Colon (tissue), 2 donors: Measurements from ENCODE around the gene P2RX1.

Experiments
- FAIRE-seq: peaks from 2 replicates; lab custom pipeline; 2012; peaks lifted over from hg19 to GRCh38; lab: Jason Lieb, UNC
- donor health status: control.
- donor health status: control.

Gene P2RX1

DNA sequence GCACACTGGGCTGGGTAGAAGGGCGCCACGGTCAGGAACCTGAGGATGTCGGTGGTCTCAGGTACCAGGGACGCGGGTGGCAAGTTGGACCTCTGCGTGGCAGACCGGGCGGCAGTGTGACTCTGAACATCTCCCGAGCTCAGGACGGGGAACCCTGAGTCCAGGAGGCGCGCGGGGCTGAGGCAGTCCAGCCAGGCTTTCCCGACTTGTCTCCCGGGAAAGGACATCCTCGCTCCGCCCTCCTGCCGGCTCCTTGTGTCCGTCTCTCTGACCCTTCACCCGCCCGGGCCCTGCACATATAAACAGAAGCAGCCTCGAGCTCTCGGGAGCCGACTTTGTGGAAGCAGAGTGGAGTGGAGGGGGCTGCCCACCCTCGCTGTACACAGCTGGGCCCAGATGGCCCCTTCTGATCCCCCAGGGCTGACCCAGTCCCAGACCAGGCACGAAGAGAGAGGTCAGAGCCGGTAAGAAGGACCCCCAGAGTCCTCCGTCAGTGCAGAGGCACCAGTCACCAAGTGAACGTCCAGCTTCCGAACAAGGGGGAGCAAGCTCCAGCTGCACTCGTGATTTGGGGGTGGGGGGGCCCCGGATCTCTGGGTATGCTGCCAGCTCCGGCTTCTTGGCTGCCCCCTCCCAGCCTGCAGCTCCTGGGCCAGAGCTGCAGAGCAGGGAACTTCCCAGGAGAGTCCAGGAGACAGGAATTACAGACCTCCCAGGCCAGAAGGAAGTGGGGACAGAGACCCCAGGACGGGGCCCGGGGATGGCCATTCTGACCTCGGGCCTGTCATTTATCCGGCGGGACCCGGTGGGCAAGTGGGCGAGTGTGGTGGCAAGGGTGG, 8.5 kb upstream of the P2RX1 start:
- no peak for FAIRE-seq

- no peak for FAIRE-seq
Observed at GRCh38 chr17:3923466-3924190, 7.4 kb upstream of the P2RX1 start.

DNA sequence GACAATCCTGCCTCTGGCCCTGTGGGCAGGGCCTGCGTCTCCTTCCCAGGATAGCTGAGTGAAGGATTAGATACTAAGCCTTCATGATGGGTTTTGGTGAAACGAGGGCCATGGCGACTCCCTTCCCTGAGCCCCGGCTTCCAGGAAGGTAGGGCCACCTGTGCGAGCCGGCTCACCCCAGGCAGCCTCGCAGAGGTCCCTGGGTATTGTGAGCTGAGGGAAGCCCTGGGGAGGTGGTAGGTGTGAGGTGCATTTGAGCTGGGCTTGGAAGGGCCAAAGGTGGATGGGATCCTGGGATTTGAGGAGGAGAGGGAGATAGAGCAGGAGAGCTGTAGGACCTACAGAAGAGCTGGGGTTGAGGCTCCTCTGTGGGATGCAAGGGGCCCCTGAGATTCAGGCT, 6.5 kb upstream of the P2RX1 start:
- no peak for FAIRE-seq

- FAIRE-seq = no peak
Observed at GRCh38 chr17:3921502-3922319, 5.4 kb upstream of the P2RX1 start.

DNA sequence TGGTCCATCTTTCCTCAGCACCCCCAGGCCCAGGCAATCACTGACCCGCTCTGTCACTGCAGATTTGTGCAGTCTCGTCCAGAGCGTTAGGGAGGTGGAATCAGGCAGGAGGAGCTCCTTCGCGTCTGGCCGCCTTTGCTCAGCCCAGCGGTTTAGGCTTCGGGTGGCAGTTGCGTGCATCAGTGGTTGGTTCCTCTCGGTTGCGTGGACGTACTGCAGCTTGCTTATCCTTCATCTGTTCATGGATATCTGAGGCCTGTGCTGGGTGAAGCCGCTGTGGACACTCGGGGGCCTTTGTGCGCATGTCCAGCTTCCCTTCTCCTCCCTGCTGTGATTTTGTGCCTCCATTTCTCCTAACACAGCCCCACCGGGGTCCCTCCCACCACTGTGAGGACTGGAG, 4.7 kb upstream of the P2RX1 start:
- FAIRE-seq = no peak

DNA sequence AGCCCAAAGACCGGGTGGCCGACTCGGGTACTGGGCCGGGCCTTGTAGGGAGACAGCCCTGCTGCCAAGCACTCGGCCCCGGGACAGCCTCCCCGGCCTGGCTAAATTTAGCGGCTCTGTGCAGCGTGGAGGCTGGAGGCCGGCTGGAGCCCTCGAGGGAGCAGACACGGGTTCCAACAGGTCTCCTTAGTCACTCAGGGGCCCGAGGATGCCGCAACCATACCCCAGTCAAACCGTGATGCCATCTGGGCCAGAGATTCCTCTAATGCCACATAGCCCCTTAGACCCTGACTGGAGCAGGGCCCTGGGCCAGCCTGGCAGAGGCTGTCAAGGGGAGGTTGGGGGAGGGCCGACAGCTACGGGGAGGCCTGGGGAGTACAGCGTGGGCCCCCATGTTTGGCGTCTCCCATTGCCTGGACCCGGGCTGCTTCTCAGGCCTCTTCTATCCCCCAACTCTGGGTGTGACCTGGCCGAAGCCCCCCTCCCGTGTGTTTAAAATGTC, 2.9 kb upstream of the P2RX1 start:
- FAIRE-seq = no peak

DNA sequence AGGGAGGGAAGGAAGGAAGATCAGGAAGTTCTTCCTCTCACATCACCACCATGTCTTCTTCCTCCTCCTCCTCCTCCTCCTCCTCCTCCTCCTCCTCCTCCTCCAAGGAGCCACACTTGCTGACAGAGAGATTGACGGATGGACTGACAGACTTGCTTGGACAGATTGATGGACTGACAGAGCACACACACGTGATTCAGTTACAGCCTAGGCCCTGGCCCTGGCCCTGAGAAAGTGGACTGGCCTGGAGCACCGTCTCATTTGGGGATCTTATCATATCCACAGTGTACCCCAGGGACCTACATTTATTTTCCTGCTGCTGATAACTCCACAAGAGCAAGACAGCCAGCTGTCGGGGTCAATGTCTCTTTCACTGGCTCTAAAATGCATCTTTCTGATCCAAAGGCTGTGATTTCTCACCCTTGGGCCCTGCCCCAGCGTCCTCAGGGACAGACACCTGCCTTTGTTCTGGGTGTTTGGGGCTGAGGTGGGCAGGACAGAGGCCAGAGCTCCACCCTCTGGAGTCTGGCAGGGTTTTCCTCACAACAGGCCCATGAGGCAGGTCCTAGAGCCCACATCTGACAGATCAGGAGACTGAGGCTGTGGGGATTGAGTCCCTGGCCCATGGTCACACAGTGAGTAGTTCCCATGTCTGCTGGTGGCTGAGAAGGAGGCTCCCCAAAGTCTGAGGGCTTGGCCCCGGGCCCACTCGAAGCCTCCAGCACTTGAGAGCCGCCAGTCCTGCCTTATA, 2.3 kb upstream of the P2RX1 start:
- no peak for FAIRE-seq

DNA sequence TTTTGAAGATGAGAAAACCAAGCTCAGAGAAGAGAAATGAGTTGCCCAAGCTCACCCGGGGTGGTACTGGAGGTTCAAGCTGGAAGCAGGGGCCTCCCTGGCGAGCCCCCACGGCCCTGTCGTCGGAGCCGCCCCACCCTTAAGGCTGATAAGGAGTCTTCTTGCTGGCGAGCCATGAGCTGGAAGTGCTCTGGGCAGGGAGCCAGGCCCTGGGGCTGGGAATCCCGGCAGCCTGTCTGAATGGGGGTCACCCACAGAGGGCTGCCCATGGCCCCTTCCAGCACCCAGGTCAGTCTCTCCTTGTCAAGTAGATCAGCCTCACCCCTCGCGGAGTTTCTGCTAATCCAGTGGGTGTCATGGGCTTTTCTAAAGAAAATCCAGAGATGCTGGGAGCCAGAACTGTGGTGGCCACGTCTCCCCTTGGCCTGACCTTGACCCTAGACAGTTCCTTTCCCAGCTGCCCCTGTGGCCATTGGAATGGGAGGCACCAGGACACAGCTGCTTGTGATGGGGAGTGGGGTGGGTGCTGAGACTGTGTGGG, 1.2 kb upstream of the P2RX1 start:
- no peak for FAIRE-seq

- FAIRE-seq = no peak
Observed at GRCh38 chr17:3916825-3917224, 560 bp upstream of the P2RX1 start.

GRCh38 chr17:3915581-3915994, 677 bp downstream of the P2RX1 start:
- no peak for FAIRE-seq

DNA sequence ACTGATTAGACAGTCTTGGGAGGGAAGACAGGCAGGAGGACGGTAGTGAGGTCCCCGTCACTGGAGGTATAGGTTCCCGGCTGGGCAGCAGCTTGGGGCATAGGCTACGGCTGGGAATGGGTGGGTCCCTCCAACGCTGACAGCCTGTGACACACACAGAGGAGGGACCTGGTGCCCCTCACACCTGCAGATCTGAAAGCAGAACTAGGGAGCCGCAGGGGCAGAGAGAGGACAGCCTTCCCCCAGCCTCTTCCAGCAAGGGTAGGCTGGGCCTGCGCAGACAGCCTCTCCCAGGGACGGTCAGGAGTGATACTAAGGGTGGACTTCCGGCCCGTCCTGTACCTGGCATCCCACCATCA, 2.0 kb downstream of the P2RX1 start:
- no peak for FAIRE-seq

GRCh38 chr17:3913531-3914311, 2.5 kb downstream of the P2RX1 start:
- FAIRE-seq = no peak

GRCh38 chr17:3912827-3913226, 3.4 kb downstream of the P2RX1 start:
- no peak for FAIRE-seq

GRCh38 chr17:3911271-3912053, 4.8 kb downstream of the P2RX1 start:
- FAIRE-seq = no peak

DNA sequence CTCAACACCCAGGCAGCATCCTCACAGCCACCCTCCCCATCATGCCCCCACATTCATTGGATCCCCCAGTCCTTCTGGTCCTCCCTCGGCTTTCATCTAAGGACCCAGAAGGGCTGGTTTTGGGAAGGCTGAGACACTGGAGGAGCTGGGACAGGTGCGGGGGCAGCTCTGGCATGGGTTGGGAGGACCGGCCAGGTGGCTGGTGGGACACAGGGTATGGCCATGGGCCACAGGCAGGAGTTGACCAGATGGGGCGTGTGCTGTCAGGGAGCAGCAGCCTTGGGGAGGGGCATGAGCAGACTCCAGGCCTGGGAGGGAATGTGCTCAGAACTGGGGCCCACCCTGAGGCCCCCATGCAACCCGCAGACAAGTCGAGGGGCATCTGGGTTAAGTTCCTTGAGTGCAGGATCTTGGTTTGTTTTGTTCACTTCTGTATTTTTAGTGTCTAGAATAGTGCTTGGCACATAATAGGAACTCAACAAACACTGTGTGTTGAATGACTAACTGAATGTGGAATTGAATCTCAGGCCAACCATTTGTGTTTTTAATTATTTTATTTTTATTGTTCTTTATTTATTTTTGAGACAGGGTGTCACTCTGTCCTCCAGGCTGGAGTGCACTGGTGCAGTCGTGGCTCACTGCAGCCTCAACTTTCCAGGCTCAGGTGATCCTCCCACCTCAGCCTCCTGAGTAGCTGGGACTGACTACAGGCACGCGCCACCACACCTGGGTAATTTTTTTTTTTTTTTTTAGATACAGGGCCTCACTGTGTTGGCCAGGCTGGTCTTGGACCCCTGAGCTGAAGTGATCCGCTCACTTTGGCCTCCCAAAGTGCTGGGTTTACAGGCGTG, 5.6 kb downstream of the P2RX1 start:
- FAIRE-seq = no peak

DNA sequence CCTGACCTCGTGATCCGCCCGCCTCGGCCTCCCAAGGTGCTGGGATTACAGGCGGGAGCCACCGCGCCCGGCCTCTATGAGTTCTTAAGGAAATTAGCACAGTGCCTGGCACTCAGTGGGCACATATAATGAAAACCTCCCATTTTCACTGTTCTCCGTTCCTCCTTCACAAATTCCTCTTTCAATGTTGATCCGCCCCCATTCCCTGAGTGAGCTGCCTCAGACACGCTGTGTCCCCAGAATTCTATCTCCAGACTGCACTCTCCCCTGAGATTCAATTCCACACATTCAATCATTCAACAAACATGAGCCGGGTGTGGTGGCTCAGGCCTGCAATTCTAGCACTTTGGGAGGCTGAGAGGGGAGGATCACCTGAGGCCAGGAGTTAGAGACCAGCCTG, 7.0 kb downstream of the P2RX1 start:
- FAIRE-seq = no peak

DNA sequence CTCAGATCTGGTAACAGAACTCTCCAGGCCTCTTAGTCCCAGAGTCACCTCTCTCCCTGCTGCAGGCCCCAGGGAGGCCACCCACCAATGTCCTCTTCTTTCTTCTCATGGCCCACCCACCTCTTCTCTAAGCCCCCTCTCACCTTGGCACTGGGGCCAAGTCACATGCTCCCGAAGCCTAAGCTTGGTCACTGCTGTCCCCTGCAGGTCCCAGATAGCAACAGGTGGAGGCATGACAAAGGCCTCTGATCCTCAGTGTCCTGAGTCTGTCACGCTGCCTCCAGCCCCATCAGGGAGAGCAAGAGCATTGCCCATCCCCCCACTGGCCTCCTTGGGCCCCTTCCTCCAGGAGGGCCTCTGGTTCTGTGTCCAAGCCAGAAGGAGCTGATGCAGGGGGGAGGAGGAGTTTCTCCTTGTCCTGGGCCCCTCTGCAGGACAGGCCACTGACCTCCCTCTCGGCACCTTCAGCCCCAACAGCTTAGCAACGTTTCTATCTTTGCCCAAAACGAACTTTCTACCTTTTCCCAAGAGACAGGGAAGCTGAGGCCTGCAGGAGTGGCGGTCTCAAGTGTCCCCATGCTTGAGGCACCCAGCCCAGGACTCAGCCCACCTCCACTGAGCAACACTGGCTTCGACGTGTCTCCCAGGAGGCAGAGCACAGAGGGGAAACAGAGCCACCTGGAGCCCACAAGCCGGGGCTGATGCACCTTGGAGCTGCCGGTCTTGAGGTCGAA, 8.6 kb downstream of the P2RX1 start:
- FAIRE-seq = no peak

DNA sequence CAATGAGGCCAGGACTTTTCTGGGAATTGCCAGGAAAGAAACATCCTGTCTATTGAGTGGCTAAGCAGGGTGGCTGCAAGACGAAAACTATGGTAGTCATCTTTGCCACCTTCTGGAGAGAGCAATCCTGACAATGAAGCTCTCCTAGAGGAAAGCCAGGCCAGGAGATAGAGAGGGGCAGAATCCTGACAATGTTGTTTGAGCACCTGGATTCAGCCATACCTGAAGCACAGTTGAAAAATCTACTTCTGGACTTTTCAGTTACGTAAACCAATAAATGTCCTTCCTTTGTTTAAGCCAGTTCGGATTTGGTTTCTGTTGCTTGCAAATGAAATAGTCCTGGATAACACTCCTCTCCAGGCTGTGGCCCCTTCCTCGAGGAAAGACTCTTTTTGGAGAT, 9.4 kb downstream of the P2RX1 start:
- FAIRE-seq = no peak
